ENCODE results near the gene ARHGEF28.

DNA sequence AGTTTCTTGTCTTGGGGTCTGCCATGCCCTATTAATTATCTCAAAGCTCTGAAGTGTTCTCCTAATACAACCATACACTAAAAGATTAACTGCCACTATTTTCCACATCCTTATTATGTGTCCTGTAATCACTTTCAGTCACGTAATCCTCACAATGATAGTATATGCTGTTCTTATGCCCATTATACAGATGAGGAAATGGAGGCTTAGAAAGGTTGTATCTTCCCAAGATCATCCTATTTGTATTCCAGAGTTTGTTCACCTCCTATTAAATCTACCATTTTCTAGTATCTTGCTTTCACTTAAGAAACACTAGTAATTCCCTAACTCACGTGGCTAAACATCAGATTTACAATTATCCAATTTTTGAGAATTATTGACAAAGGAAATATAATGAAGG lies 2.9 kb upstream of the ARHGEF28 start:
- TF ChIP-seq EZH2 (IDR thresholded peaks at IDR 0.05; ENCODE audit: borderline replicate concordance), result no peak
- TF ChIP-seq, protein P1, sequence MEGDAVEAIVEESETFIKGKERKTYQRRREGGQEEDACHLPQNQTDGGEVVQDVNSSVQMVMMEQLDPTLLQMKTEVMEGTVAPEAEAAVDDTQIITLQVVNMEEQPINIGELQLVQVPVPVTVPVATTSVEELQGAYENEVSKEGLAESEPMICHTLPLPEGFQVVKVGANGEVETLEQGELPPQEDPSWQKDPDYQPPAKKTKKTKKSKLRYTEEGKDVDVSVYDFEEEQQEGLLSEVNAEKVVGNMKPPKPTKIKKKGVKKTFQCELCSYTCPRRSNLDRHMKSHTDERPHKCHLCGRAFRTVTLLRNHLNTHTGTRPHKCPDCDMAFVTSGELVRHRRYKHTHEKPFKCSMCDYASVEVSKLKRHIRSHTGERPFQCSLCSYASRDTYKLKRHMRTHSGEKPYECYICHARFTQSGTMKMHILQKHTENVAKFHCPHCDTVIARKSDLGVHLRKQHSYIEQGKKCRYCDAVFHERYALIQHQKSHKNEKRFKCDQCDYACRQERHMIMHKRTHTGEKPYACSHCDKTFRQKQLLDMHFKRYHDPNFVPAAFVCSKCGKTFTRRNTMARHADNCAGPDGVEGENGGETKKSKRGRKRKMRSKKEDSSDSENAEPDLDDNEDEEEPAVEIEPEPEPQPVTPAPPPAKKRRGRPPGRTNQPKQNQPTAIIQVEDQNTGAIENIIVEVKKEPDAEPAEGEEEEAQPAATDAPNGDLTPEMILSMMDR (IDR thresholded peaks at IDR 0.05; ENCODE audit: poor library complexity), result no peak
